A549 (cell line): ENCODE results near the gene CLSTN2. TPM values are rescaled to one million over a fixed set of nuclear protein-coding genes. Genes with fewer than 3 reads are reported as not detected.
A peak's percentile ranks its signal among the peaks of the same experiment; 100 is the strongest.

Experiments used
- ATAC-seq, 2 experiments: fragments of 200-7000 bp in 1 of 2; fragments of >200 bp in 1 of 2; cut with Nextera tagmentation in 1 of 2; cut with Tn5 transposase in 1 of 2; 3 replicates each; pipeline versions ENCODE4 v1.8.0 to v1.9.1; 2018 to 2020; ENCODE audit warnings: mild to moderate bottlenecking in 1 of 2, moderate library complexity in 1 of 2
- CTCF ChIA-PET: fragments of 300-600 bp; sonication (Branson Sonifier 250); formaldehyde crosslinking; extraction: SDS; loops from one replicate; lab custom pipeline; 2021; ENCODE audit warnings: antibody characterized with exemption, inconsistent platforms; lab: Yijun Ruan, JAX
- POLR2A ChIA-PET: fragments of 350-600 bp; formaldehyde crosslinking; extraction: SDS; loops from one replicate; lab custom pipeline; 2021; ENCODE audit warnings: antibody characterized with exemption, inconsistent platforms; lab: Yijun Ruan, JAX
- DNase-seq, 2 experiments: peaks; one replicate each; pipeline versions ENCODE4 v3.0.0 to v3.0.0-alpha.2; 2011 to 2016; ENCODE audit warnings: low read depth in 1 of 2, low spot score in 1 of 2
- FAIRE-seq: peaks from 2 replicates; lab custom pipeline; 2011; peaks lifted over from hg19 to GRCh38; lab: Jason Lieb, UNC
- H3K27ac ChIP-seq, 2 experiments: fragments of >200 bp; sonication (Bioruptor Twin); formaldehyde crosslinking; 3 replicates each; pipeline ENCODE4 v1.5.1; 2016 to 2017
- H3K4me1 ChIP-seq: fragments of >200 bp; sonication (Bioruptor Twin); formaldehyde crosslinking; 3 replicates; pipeline ENCODE4 v1.6.1; 2016
- H3K4me2 ChIP-seq: fragments of >200 bp; sonication (Bioruptor Twin); formaldehyde crosslinking; 3 replicates; pipeline ENCODE4 v1.6.1; 2016
- H3K4me3 ChIP-seq: fragments of >200 bp; sonication (Bioruptor Twin); formaldehyde crosslinking; 3 replicates; pipeline ENCODE4 v1.5.1; 2016
- H3K9me3 ChIP-seq: fragments of >200 bp; sonication (Bioruptor Twin); formaldehyde crosslinking; 3 replicates; pipeline ENCODE4 v1.6.1; 2016
- CHD2 ChIP-seq: fragments of 150-350 bp; IDR thresholded peaks from 2 replicates; pipeline ENCODE4 v1.6.1; 2014; ENCODE audit warnings: low read length; ENCODE audit not compliant: partially characterized antibody
- CTCF ChIP-seq: fragments of >200 bp; sonication (Bioruptor Twin); formaldehyde crosslinking; IDR thresholded peaks from 3 replicates; pipeline ENCODE4 v1.5.1; 2016
- EHF ChIP-seq: fragments of 250-450 bp; sonication (Bioruptor Pico); IDR thresholded peaks from 2 replicates; pipeline ENCODE4 v1.5.0; 2020; ENCODE audit warnings: mild to moderate bottlenecking
- ELK1 ChIP-seq: fragments of 150-350 bp; IDR thresholded peaks from 2 replicates; pipeline ENCODE4 v1.6.1; 2014; ENCODE audit warnings: low read depth, mild to moderate bottlenecking, low read length
- FOSB ChIP-seq: fragments of 250-450 bp; sonication (Bioruptor Pico); IDR thresholded peaks from 2 replicates; pipeline ENCODE4 v1.5.0; 2020; ENCODE audit warnings: mild to moderate bottlenecking, moderate library complexity
- GATA3 ChIP-seq: IDR thresholded peaks from 2 replicates; pipeline ENCODE4 v1.6.1; 2012; ENCODE audit warnings: borderline replicate concordance
- HES2 ChIP-seq: fragments of >200 bp; sonication (Bioruptor Twin); formaldehyde crosslinking; IDR thresholded peaks from 2 replicates; pipeline ENCODE4 v1.6.1; 2016
- HMGXB4 ChIP-seq: fragments of 250-450 bp; sonication (Bioruptor Pico); IDR thresholded peaks from 2 replicates; pipeline ENCODE4 v1.5.0; 2021; ENCODE audit warnings: mild to moderate bottlenecking, moderate library complexity, borderline replicate concordance
- HOXA7 ChIP-seq: fragments of 250-450 bp; sonication (Bioruptor Pico); IDR thresholded peaks from 2 replicates; pipeline ENCODE4 v1.5.0; 2020; ENCODE audit warnings: mild to moderate bottlenecking, moderate library complexity
- HOXB13 ChIP-seq: fragments of 250-450 bp; sonication (Bioruptor Pico); IDR thresholded peaks from 2 replicates; pipeline ENCODE4 v1.5.0; 2020; ENCODE audit warnings: low read depth, mild to moderate bottlenecking, moderate library complexity
- JUN ChIP-seq, 2 experiments: fragments of >200 bp; sonication (Bioruptor Twin); formaldehyde crosslinking; IDR thresholded peaks; 2 replicates in 1 of 2; 3 replicates in 1 of 2; pipeline ENCODE4 v1.6.1; 2016 to 2017
- MAFK ChIP-seq: fragments of 450-650 bp; IDR thresholded peaks from 2 replicates; pipeline ENCODE4 v1.6.1; 2014; ENCODE audit not compliant: partially characterized antibody
- MAX ChIP-seq: IDR thresholded peaks from 2 replicates; pipeline ENCODE4 v1.6.1; 2012
- MYC ChIP-seq: IDR thresholded peaks from 2 replicates; pipeline ENCODE4 v1.6.1; 2012; ENCODE audit warnings: mild to moderate bottlenecking, inconsistent platforms, low read length, improper control_type of control experiment, borderline replicate concordance
- NFE2L2 ChIP-seq: fragments of 150-350 bp; conservative IDR thresholded peaks from 2 replicates; pipeline ENCODE4 v1.6.1; 2014; ENCODE audit warnings: low read length
- NR3C1 ChIP-seq: fragments of >200 bp; sonication (Bioruptor Twin); formaldehyde crosslinking; IDR thresholded peaks from 3 replicates; pipeline ENCODE4 v1.6.1; 2017
- PBX3 ChIP-seq: IDR thresholded peaks from 2 replicates; pipeline ENCODE4 v1.6.1; 2012
- POLR2AphosphoS2 ChIP-seq: conservative IDR thresholded peaks from 2 replicates; pipeline ENCODE4 v1.6.1; 2012; ENCODE audit warnings: low read length, improper control_type of control experiment, inconsistent platforms
- RARB ChIP-seq: fragments of 250-450 bp; sonication (Bioruptor Pico); IDR thresholded peaks from 2 replicates; pipeline ENCODE4 v1.8.0; 2021; ENCODE audit warnings: mild to moderate bottlenecking, moderate library complexity
- RFX5 ChIP-seq: fragments of 450-650 bp; IDR thresholded peaks from 2 replicates; pipeline ENCODE4 v1.7.1; 2014; ENCODE audit warnings: antibody characterized with exemption, mild to moderate bottlenecking, moderate library complexity
- SMC3 ChIP-seq: fragments of >200 bp; sonication (Bioruptor Twin); formaldehyde crosslinking; IDR thresholded peaks from 3 replicates; pipeline ENCODE4 v1.6.1; 2018; ENCODE audit warnings: inconsistent platforms
- USF2 ChIP-seq: fragments of 450-650 bp; IDR thresholded peaks from 2 replicates; pipeline ENCODE4 v1.6.1; 2014; ENCODE audit warnings: antibody characterized with exemption
- ZFP36 ChIP-seq: fragments of 450-650 bp; IDR thresholded peaks from 2 replicates; pipeline ENCODE4 v1.6.1; 2014; ENCODE audit warnings: borderline replicate concordance; ENCODE audit not compliant: partially characterized antibody
- WGBS: methylation state at CpG from one replicate; pipeline ENCODE4 v1.1.6; 2017; ENCODE audit errors: missing lambda C conversion rate; 5-methylcytosine and 5-hydroxymethylcytosine counted together
- polyA plus RNA-seq, 4 experiments: library from polyadenylated mRNA; depleted of rRNA in 3 of 4; stranded (reverse); fragments of >200 nt; fragmentation: RNase III in 1 of 4; extraction: RNeasy Plus Mini Kit Qiagen cat#74134 plus additional on column Dnase treatment in 1 of 4; gene quantifications; 2 replicates in 3 of 4; 3 replicates in 1 of 4; pipeline ENCODE4 v1.2.3, GENCODE V29; 2011 to 2017

Gene CLSTN2
- polyA plus RNA-seq, 2 of the 4 experiments (the other 2 are of a cell fraction), result 0.03 to 0.04 TPM

GRCh38 chr3:140384876-140385275 lies 449.9 kb downstream of the CLSTN2 start:
- FAIRE-seq, result no peak

GRCh38 chr3:140386357-140387100 lies 451.5 kb downstream of the CLSTN2 start:
- no peak for ATAC-seq
- TF ChIP-seq NFE2L2 (peak; percentile 78), HES2 (no peak), MAFK (peak; percentile 76), USF2 (no peak), MAX (no peak), RARB (CRISPR knock-in tag) (no peak), MYC (no peak)
- TF ChIP-seq, all 56 proteins: peak for 2
- Histone ChIP-seq H3K4me1 (peaks cover under 1% of the 10 kb centered on the region; the same call in 1 of the 3 replicates), H3K4me3 (no peak overlapping the region), H3K4me2 (no peak overlapping the region), H3K9me3 (no peaks in the 10 kb centered on the region), H3K27ac (peak overlapping the region in 1 of 2 experiments; percentile 55; a peak in 2 of 6 replicates)
- POLR2A ChIA-PET, result no interaction called here
- 91% methylated on average over 6 of the region's 6 CpGs for WGBS
- no peak for DNase-seq
- CTCF ChIA-PET, result no interaction called here
- no peak for FAIRE-seq

More at GRCh38 chr3:140384876-140385275, 449.9 kb downstream of the CLSTN2 start:
- Histone ChIP-seq H3K4me1 (no peaks in the 10 kb centered on the region), H3K4me2 (no peak overlapping the region), H3K4me3 (no peak overlapping the region), H3K9me3 (no peaks in the 10 kb centered on the region), H3K27ac (no peak overlapping the region)
- TF ChIP-seq ZFP36 (no peak), HMGXB4 (CRISPR knock-in tag) (no peak), GATA3 (no peak), RFX5 (no peak), HES2 (no peak), POLR2AphosphoS2 (no peak), ELK1 (no peak), EHF (CRISPR knock-in tag) (no peak), HOXB13 (CRISPR knock-in tag) (no peak), NR3C1 (no peak)
- no peak for DNase-seq
- no peak for ATAC-seq
- ChIA-PET POLR2A (no interaction called here), CTCF (no interaction called here)
- WGBS, result 33% methylated on average over 1 of the region's 1 CpG

- H3K4me2 ChIP-seq, result no peak overlapping the region
- ATAC-seq, result no peak
- peaks cover 3% of the 10 kb centered on the region; the same call in 1 of the 3 replicates for H3K4me1 ChIP-seq
- peak overlapping the region in 1 of 2 experiments; percentile 55; a peak in 2 of 6 replicates for H3K27ac ChIP-seq
- WGBS, result 86% methylated on average over 2 of the region's 2 CpGs
- POLR2A ChIA-PET, result no interaction called here
- no peak for FAIRE-seq
- H3K9me3 ChIP-seq, result no peaks in the 10 kb centered on the region
- CTCF ChIA-PET, result no interaction called here
- H3K4me3 ChIP-seq, result no peak overlapping the region
- DNase-seq, result no peak
- TF ChIP-seq PBX3, result no peak
- no peak for TF ChIP-seq CTCF
- TF ChIP-seq POLR2AphosphoS2, result no peak
- TF ChIP-seq HOXA7 (CRISPR knock-in tag), result no peak
- no peak for TF ChIP-seq SMC3
- no peak for TF ChIP-seq JUN (IDR thresholded peaks at IDR 0.05)
- no peak for TF ChIP-seq MYC
- TF ChIP-seq EHF (CRISPR knock-in tag), result no peak
- TF ChIP-seq HMGXB4 (CRISPR knock-in tag), result no peak
- no peak for TF ChIP-seq CHD2
- no peak for TF ChIP-seq FOSB (CRISPR knock-in tag)
Measured at GRCh38 chr3:140387244-140387643, 452.3 kb downstream of the CLSTN2 start.
